SK-N-SH treated with all-trans-retinoic acid at 6 μM for 48 hours (cell line): Measurements from ENCODE around the gene CLN5.

Experiments
- ARNTL ChIP-seq: fragments of 450-650 bp; formaldehyde crosslinking; IDR thresholded peaks from 2 replicates; pipeline ENCODE4 v1.5.0; 2020; ENCODE audit warnings: low read depth, mild to moderate bottlenecking, moderate library complexity, borderline replicate concordance
- ISL1 ChIP-seq: fragments of 250-450 bp; sonication (Bioruptor Pico); IDR thresholded peaks from 2 replicates; pipeline ENCODE4 v2.1.2; 2022; ENCODE audit warnings: mild to moderate bottlenecking, moderate library complexity
- SNAI2 ChIP-seq: fragments of 250-450 bp; sonication (Bioruptor Pico); IDR thresholded peaks from 2 replicates; pipeline ENCODE4 v1.5.0; 2020; ENCODE audit warnings: mild to moderate bottlenecking, moderate library complexity
- ZC3H10 ChIP-seq: fragments of 250-450 bp; sonication (Bioruptor Pico); IDR thresholded peaks from 2 replicates; pipeline ENCODE4 v1.5.1; 2021; ENCODE audit warnings: mild to moderate bottlenecking, moderate library complexity
- ZFP3 ChIP-seq: fragments of 250-450 bp; sonication (Bioruptor Pico); IDR thresholded peaks from 2 replicates; pipeline ENCODE4 v1.5.0; 2020; ENCODE audit warnings: mild to moderate bottlenecking, moderate library complexity
- TF ChIP-seq, protein P1 (sequence below): fragments of 250-450 bp; sonication (Bioruptor Pico); IDR thresholded peaks from 2 replicates; pipeline ENCODE4 v1.5.1; 2020; ENCODE audit warnings: low read depth, mild to moderate bottlenecking, moderate library complexity
- TF ChIP-seq, protein P2 (sequence below): fragments of 250-450 bp; sonication (Bioruptor Pico); IDR thresholded peaks from 2 replicates; pipeline ENCODE4 v1.8.0; 2020; ENCODE audit warnings: mild to moderate bottlenecking, moderate library complexity, borderline replicate concordance

DNA sequence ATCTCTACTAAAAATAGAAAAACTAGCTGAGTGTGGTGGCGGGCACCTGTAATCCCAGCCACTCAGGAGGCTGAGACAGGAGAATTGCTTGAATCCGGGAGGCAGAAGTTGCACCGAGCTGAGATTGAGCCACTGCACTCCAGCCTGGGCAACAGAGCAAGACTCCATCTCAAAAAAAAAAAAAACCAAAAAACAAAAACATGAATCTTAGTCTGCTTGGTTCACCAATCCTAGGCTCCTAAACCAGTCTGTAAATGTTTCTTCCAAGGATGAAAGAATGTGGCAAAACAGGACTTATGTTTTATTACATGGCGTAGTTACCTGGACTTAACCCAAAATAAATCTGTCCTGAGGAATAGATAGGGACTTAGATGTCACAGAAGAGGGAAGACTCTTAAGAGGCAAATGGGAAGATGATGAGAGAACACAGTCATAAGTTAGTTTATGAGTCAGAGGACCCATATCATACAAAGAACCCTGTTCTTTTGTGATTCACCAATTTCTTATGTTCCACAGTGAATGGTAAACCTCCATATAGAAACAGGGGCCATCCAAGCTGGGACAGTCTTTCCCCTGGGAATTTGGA lies 41.9 kb downstream of the CLN5 start:
- TF ChIP-seq ZFP3 (CRISPR knock-in tag) (no peak), ARNTL (no peak), ISL1 (CRISPR knock-in tag) (no peak), SNAI2 (CRISPR knock-in tag) (no peak), ZC3H10 (CRISPR knock-in tag) (no peak)
- TF ChIP-seq, protein P1, sequence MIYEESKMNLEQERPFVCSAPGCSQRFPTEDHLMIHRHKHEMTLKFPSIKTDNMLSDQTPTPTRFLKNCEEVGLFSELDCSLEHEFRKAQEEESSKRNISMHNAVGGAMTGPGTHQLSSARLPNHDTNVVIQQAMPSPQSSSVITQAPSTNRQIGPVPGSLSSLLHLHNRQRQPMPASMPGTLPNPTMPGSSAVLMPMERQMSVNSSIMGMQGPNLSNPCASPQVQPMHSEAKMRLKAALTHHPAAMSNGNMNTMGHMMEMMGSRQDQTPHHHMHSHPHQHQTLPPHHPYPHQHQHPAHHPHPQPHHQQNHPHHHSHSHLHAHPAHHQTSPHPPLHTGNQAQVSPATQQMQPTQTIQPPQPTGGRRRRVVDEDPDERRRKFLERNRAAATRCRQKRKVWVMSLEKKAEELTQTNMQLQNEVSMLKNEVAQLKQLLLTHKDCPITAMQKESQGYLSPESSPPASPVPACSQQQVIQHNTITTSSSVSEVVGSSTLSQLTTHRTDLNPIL (CRISPR knock-in tag): no peak
- TF ChIP-seq, protein P2, sequence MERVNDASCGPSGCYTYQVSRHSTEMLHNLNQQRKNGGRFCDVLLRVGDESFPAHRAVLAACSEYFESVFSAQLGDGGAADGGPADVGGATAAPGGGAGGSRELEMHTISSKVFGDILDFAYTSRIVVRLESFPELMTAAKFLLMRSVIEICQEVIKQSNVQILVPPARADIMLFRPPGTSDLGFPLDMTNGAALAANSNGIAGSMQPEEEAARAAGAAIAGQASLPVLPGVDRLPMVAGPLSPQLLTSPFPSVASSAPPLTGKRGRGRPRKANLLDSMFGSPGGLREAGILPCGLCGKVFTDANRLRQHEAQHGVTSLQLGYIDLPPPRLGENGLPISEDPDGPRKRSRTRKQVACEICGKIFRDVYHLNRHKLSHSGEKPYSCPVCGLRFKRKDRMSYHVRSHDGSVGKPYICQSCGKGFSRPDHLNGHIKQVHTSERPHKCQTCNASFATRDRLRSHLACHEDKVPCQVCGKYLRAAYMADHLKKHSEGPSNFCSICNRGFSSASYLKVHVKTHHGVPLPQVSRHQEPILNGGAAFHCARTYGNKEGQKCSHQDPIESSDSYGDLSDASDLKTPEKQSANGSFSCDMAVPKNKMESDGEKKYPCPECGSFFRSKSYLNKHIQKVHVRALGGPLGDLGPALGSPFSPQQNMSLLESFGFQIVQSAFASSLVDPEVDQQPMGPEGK: no peak
